T-helper 1 cell treated with Interleukin-12 subunit alpha and Interleukin-12 subunit beta and Interleukin-4 antibody, amounts not matched to agents 30 ng/mL and 1 ng/mL, for 36 hours (primary cell): ENCODE measurements around the gene NADK2. TPM values are rescaled to one million over a fixed set of nuclear protein-coding genes. Genes with fewer than 3 reads are reported as not detected.

Source experiments
- intact Hi-C: fragments of 100-400 bp; cut with micrococcal nuclease; formaldehyde crosslinking; loops from one replicate; pipeline ENCODE4 v1.15.1; 2024
- total RNA-seq: library from RNA; stranded (reverse); gene quantifications from 2 replicates; pipeline ENCODE4 v1.2.3, GENCODE V29; 2022

The NADK2 gene
- total RNA-seq, 1 donor from 2014 or later: 12.1 TPM

GRCh38 chr5:36250427-36250826 lies 8.7 kb upstream of the NADK2 start:
- intact Hi-C loops: no loop called here

GRCh38 chr5:36246036-36246800 lies 4.5 kb upstream of the NADK2 start:
- intact Hi-C loops: loop anchor here (10.0 kb wide), 1 partner anchor 431 kb away; no protein-coding TSS in a partner anchor

GRCh38 chr5:36244076-36244475 lies 2.4 kb upstream of the NADK2 start:
- intact Hi-C loops: loop anchor here (5.0 to 10.0 kb wide), 3 partner anchors 342 to 467 kb away; no protein-coding TSS in a partner anchor

- intact Hi-C loops: loop anchor here (2.0 to 10.0 kb wide), 7 partner anchors 165 to 1405 kb away; partner anchors contain the start of genes SPEF2, TTC23L and WDR70
Measured at GRCh38 chr5:36243653-36244052, 1.9 kb upstream of the NADK2 start.

DNA sequence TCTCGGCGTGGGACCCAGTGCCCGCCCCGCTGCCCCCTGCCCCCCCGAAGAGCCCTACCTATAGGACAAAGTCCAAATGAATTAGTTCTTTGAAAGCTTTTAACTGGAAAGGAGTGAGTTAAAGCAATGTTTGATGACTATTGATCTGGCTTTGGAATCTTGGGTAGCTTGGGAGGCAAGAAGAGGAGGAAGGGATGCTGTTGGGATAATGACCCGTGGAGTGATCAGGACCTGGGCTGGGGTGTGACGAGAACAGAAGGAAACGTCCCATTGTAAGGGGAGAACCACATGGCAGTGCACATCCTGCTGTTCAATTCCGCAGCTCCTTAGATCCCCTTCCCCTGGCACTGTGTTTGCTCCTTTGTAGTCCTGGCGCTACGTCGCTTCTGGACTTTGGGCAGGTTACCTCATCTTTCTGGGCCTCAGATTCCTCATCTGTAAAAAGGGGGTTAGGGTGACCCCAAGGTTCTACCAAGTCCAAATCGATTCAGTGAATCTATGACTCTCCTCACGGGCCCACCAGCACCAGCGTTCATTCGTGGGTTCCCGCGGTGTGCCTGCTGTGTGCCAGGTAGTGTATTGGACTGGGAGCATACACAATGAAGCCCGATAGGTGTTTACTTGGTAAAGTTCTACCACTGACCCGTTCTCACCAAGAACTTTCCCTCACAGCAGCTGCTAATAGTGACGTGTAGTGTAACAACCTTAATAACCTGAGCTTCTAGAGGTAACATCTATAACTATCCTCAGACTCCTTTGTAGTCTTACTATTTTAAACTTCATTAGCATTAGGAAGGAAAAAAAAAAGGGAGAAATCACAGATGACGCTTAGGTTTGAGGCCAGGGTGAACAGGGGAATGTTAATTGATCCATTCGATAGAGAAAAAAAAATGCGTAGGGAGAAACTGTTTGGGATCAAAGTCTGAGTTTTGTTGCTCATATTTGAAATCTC lies 1.1 kb upstream of the NADK2 start:
- intact Hi-C loops: loop anchor here (1.0 to 10.0 kb wide), 12 partner anchors 91 to 1404 kb away; partner anchors contain the start of genes BRIX1, DNAJC21, RAD1 and SKP2

- intact Hi-C loops: loop anchor here (1.0 to 10.0 kb wide), 7 partner anchors 9 to 1130 kb away; partner anchors contain the start of gene NUP155
Measured at GRCh38 chr5:36240779-36241630, 720 bp downstream of the NADK2 start.

DNA sequence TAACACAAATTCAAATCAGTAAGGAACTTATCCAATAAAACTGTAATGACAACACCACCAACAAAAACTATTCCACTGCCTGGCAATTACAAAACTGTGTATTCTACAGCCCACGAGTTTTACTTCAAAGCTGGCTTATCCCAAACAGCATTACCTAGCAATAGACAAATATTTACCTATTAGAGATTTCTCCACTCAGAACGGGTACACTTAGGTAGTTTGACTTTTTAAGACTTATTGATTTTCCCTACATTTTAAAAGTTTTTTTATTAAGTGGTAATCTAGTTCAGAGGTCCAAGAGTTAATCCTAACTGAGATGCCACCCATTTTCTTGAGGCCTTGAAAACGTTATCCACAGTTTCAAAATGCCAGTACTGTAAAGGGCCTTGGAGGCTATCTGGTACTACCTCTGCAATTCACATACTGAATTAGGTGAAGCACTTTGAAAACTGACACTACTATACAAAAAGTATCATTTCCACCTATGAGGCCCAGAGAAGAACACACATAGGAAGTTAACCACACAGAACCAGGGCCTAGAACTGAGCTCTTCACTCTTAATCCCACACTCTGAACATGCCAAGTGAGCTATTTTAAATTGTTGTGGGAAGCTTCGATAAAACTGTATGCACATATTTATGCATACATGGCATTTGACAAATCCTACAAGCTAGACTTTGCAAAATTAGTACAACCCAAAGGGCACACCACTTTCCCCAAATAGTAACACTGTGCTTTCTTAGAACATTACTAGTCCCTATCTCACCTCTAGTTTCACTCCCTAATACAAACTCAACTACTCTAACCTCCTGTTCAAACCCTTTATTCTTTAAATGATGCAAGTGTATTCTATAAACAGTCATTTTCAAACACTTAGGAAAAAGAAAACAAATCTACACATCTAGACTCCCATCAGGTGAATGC lies 2.1 kb downstream of the NADK2 start:
- intact Hi-C loops: loop anchor here (1.0 to 10.0 kb wide), 5 partner anchors 7 to 1131 kb away; partner anchors contain the start of gene NUP155

GRCh38 chr5:36238502-36239295 lies 3.0 kb downstream of the NADK2 start:
- intact Hi-C loops: no loop called here

GRCh38 chr5:36237751-36238150 lies 4.0 kb downstream of the NADK2 start:
- intact Hi-C loops: no loop called here

DNA sequence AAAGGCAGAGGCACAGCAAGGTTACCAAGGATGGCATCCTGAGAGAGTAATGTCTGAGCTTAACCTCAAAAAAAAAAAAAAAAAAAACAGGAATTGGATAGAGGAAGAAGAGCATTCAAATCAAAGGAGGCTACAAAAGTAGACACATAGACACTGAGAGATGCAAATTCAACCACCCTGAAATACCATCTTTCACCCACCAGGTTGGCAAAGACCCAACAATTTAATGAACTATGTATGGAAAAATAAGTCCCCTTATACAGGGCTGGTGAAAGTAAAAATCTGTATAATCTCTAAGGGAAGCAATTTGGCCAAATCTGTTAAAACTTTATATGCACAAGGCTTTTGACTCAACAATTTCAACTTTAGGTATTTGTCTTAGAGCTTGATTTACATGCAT lies 4.9 kb downstream of the NADK2 start:
- intact Hi-C loops: no loop called here

DNA sequence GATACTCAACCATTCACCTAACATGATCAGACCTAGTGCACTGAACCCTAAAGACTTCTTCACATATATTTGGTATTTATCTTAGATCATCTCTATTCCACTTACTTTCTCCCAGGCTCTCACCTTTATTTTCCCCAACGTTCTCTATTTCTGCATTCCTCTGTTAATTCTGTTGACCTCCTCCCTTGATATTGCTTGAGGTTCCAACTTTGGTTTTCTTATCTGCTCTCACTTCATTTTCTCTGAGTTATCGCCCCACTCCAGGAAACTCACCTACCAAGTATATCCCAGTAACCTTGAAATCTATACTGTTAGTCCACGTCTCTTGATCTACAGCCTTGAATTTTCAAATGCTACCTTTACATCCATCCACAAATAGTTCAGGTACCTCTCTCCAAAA lies 9.2 kb downstream of the NADK2 start:
- intact Hi-C loops: loop anchor here (1.0 kb wide), 1 partner anchor 8 kb away; no protein-coding TSS in a partner anchor

DNA sequence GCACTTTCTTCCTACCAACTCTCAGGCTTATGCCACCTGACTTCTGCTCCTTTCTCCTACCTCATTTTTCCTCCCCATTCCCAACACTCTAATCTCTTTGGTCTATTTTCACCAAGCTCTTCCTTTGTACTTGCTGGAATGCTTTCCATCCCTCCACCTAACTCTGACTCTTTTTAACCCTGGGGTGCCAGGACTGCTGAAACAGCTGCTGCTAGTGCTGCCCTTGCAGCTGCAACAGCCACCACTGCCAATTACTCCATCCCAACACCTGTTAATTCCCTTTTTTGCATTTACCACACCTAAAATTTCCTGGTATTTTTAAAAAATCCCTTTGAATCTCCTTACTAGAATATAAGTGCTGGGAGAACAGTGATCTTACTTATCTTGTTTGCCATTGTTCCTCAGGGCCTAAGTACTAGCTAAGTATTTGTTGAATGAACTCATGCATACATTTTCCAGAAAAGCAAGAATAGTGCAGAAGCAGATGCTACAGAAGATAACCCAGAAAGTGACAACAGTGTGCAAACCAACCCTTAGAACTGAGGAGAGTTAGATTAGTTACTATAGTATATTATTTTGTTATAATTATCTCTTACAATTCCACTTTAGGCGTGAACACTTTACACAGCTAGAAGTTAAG lies 11.5 kb downstream of the NADK2 start:
- intact Hi-C loops: no loop called here

DNA sequence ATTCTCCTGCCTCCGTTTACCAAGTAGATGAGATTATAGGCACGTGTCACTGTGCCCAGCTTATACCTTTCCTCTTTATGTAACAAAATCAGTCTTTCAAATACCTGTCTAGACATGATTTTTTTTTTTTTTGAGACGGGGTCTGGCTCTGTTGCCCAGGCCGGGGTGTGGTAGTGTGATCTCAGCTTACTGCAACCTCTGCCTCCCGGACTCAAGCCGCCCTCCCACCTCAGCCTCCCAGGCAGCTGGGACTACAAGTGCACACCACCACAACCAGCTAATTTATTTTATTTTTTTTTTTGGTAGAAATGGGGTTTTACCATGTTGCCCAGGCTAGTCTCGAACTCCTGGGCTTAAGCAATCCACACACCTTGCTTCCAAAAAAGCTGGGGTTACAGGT lies 13.2 kb downstream of the NADK2 start:
- intact Hi-C loops: no loop called here

DNA sequence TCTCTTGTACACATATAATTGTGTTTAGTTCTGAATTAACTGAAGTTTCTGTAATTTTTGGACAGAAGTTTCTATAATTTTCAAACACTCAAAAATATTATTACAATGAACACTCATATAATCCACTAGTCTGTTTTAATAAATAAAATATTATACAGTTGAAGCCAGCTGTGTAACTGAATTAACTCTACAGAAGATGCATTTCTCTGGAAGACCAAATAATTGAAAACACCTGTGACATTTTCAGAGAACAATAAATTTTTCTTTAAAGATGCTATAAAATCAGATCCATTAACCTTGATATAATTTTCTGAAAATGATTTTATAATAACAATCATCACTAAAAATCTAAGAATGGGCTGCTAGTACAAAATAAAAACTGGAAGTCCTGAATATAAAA lies 14.7 kb downstream of the NADK2 start:
- intact Hi-C loops: no loop called here

DNA sequence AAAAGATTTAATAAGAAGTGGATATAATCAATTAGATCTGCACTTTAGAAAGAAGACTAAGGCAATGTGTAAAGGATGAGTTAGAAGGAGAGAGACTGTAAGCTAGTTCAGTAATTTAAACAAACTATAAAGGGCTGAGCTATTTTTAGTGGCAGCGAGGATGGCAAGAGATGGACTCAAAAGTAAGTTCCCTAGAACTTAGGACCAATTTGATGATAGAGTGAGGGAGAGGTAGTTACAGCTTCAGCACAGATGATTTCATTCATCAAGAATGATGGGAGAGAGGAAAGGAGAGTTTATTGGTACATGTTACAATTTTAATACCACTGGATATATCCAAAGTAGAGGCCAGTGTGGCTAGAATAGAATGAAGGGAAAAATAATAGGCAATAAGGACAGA lies 19.1 kb downstream of the NADK2 start:
- intact Hi-C loops: no loop called here

- intact Hi-C loops: no loop called here
Measured at GRCh38 chr5:36217988-36218387, 23.7 kb downstream of the NADK2 start.

DNA sequence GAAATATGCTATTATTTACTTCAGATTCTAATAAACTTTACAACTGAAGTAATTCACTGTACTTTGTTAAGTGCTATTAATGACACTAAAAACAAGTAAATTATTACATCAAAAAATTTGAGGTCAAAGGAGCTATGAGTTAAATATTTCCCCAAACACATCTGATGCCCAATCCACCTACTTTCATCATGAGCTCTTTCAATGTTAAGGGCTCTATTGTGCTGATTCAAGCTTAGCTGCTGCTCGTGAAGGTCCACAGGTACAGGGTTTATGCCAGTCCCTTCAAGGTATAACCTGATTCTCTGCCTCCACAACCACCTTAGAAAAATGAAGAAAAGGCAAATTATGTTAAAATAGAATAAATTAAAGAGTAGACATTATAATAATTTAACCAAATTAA lies 24.2 kb downstream of the NADK2 start:
- intact Hi-C loops: no loop called here

GRCh38 chr5:36215910-36216309 lies 25.8 kb downstream of the NADK2 start:
- intact Hi-C loops: no loop called here
